HL-60/S4 (cell line): ENCODE results near the gene SYNM.
"Not testable (repeated sequence)": the region's sequence is repeated elsewhere in the genome, so short reads cannot be mapped to it uniquely, and the experiment has no call there.

Experiments used
- in situ Hi-C: fragments of 300-500 bp; cut with MboI; formaldehyde crosslinking; loops from 2 replicates; pipeline ENCODE4 v1.14.3; 2022; ENCODE audit warnings: low sequenced_read_pairs

Gene SYNM

GRCh38 chr15:99105514-99106341 lies 848 bp downstream of the SYNM start:
- in situ Hi-C loops: no loop called here

GRCh38 chr15:99106417-99107220 lies 1.7 kb downstream of the SYNM start:
- in situ Hi-C loops: no loop called here

GRCh38 chr15:99108993-99109392 lies 4.1 kb downstream of the SYNM start:
- in situ Hi-C loops: no loop called here

GRCh38 chr15:99109555-99110021 lies 4.7 kb downstream of the SYNM start:
- in situ Hi-C loops: no loop called here

GRCh38 chr15:99110093-99110492 lies 5.2 kb downstream of the SYNM start:
- in situ Hi-C loops: no loop called here

GRCh38 chr15:99110581-99111320 lies 5.9 kb downstream of the SYNM start:
- in situ Hi-C loops: no loop called here

- in situ Hi-C loops: not testable (repeated sequence)
Observed at GRCh38 chr15:99111641-99112040, 6.8 kb downstream of the SYNM start.

GRCh38 chr15:99113547-99114271 lies 8.8 kb downstream of the SYNM start:
- in situ Hi-C loops: no loop called here

- in situ Hi-C loops: no loop called here
Observed at GRCh38 chr15:99114511-99115299, 9.8 kb downstream of the SYNM start.

- in situ Hi-C loops: no loop called here
Observed at GRCh38 chr15:99115300-99116215, 10.7 kb downstream of the SYNM start.

GRCh38 chr15:99117111-99117510 lies 12.2 kb downstream of the SYNM start:
- in situ Hi-C loops: no loop called here

GRCh38 chr15:99117563-99118257 lies 12.8 kb downstream of the SYNM start:
- in situ Hi-C loops: no loop called here

GRCh38 chr15:99118258-99118632 lies 13.4 kb downstream of the SYNM start:
- in situ Hi-C loops: no loop called here

GRCh38 chr15:99118801-99119546 lies 14.1 kb downstream of the SYNM start:
- in situ Hi-C loops: no loop called here

- in situ Hi-C loops: no loop called here
Observed at GRCh38 chr15:99120050-99120777, 15.3 kb downstream of the SYNM start.

- in situ Hi-C loops: no loop called here
Observed at GRCh38 chr15:99121207-99121606, 16.3 kb downstream of the SYNM start.
